Measurements from ENCODE around the gene PGBD2. TPM values are rescaled to one million over a fixed set of nuclear protein-coding genes. Genes with fewer than 3 reads are reported as not detected.

The PGBD2 gene
- total and polyA plus RNA-seq, 9 of the 15 experiments (the other 6 are each of a cell fraction or from before 2014, with no cell fraction given): 11.9 to 21.8 (median 14.7) TPM

DNA sequence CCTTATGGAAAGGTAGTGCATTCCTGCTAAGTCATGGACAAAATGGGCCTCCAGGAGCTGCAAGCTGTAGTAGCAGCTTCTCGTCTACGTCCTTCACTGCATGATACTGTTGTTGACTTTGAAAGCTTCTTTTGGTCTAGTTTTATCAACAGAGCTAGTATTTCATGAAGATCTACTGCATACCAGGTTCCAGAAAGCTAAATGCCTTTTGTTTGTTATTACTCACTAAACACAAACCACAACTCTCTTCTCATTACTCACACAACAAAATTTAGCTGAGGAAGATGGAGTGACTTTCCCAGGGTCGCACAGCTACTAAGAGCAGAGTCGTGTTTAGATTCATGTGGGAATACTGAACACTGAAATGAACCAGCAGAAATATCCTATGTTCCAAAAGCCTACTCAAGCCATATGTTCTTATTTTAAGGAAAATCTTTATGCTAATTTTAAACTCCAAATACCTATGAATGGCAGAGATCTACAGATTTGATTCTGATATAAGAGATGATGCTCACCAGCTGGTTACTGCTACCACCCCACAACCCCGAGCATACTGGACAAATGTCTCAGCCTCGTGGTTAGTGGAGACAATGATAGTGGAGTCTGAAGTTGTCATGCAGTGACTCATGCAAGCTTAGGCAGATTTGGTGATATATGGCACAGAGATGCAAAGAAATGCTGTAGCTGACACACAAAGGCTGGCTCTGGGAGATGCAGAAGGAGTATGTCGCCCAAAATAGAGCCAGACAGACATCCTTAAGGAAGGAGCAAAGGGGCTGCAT, 20.6 kb downstream of the PGBD2 start (continued):
- TF ChIP-seq, protein P1, sequence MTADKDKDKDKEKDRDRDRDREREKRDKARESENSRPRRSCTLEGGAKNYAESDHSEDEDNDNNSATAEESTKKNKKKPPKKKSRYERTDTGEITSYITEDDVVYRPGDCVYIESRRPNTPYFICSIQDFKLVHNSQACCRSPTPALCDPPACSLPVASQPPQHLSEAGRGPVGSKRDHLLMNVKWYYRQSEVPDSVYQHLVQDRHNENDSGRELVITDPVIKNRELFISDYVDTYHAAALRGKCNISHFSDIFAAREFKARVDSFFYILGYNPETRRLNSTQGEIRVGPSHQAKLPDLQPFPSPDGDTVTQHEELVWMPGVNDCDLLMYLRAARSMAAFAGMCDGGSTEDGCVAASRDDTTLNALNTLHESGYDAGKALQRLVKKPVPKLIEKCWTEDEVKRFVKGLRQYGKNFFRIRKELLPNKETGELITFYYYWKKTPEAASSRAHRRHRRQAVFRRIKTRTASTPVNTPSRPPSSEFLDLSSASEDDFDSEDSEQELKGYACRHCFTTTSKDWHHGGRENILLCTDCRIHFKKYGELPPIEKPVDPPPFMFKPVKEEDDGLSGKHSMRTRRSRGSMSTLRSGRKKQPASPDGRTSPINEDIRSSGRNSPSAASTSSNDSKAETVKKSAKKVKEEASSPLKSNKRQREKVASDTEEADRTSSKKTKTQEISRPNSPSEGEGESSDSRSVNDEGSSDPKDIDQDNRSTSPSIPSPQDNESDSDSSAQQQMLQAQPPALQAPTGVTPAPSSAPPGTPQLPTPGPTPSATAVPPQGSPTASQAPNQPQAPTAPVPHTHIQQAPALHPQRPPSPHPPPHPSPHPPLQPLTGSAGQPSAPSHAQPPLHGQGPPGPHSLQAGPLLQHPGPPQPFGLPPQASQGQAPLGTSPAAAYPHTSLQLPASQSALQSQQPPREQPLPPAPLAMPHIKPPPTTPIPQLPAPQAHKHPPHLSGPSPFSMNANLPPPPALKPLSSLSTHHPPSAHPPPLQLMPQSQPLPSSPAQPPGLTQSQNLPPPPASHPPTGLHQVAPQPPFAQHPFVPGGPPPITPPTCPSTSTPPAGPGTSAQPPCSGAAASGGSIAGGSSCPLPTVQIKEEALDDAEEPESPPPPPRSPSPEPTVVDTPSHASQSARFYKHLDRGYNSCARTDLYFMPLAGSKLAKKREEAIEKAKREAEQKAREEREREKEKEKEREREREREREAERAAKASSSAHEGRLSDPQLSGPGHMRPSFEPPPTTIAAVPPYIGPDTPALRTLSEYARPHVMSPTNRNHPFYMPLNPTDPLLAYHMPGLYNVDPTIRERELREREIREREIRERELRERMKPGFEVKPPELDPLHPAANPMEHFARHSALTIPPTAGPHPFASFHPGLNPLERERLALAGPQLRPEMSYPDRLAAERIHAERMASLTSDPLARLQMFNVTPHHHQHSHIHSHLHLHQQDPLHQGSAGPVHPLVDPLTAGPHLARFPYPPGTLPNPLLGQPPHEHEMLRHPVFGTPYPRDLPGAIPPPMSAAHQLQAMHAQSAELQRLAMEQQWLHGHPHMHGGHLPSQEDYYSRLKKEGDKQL (CRISPR knock-in tag; IDR thresholded peaks at IDR 0.05; ENCODE audit: borderline replicate concordance): no peak
- peak in 1 of 2 experiments; percentile 56; a peak in 1 of 4 replicates for TF ChIP-seq HDAC1 (IDR thresholded peaks at IDR 0.05)
- no peak for TF ChIP-seq FUS (optimal IDR thresholded peaks at IDR 0.05; ENCODE audit: low read depth, low read length)
- no peak; the same call in 1 of the 2 replicates for TF ChIP-seq ZNF583 (CRISPR knock-in tag; IDR thresholded peaks at IDR 0.05)
- TF ChIP-seq, protein P2, sequence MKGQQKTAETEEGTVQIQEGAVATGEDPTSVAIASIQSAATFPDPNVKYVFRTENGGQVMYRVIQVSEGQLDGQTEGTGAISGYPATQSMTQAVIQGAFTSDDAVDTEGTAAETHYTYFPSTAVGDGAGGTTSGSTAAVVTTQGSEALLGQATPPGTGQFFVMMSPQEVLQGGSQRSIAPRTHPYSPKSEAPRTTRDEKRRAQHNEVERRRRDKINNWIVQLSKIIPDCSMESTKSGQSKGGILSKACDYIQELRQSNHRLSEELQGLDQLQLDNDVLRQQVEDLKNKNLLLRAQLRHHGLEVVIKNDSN (CRISPR knock-in tag; IDR thresholded peaks at IDR 0.05): peak; percentile 15; the same call in 1 of the 2 replicates
- TF ChIP-seq RBM25 (IDR thresholded peaks at IDR 0.05; ENCODE audit: low read depth, low read length, severe bottlenecking): no peak
- TF ChIP-seq ZNF79 (CRISPR knock-in tag; IDR thresholded peaks at IDR 0.05; ENCODE audit: low read depth): no peak
- no peak for TF ChIP-seq NCOA6 (IDR thresholded peaks at IDR 0.05)
- no peak for TF ChIP-seq C11orf30 (IDR thresholded peaks at IDR 0.05; ENCODE audit: low read depth)
- no peak for TF ChIP-seq JUNB (CRISPR knock-in tag; conservative IDR thresholded peaks at IDR 0.05)
- no peak for TF ChIP-seq NFATC3 (IDR thresholded peaks at IDR 0.05)
- TF ChIP-seq HDAC2 (IDR thresholded peaks at IDR 0.05): peak; percentile 53; the same call in 1 of the 2 replicates
- TF ChIP-seq, protein P3, sequence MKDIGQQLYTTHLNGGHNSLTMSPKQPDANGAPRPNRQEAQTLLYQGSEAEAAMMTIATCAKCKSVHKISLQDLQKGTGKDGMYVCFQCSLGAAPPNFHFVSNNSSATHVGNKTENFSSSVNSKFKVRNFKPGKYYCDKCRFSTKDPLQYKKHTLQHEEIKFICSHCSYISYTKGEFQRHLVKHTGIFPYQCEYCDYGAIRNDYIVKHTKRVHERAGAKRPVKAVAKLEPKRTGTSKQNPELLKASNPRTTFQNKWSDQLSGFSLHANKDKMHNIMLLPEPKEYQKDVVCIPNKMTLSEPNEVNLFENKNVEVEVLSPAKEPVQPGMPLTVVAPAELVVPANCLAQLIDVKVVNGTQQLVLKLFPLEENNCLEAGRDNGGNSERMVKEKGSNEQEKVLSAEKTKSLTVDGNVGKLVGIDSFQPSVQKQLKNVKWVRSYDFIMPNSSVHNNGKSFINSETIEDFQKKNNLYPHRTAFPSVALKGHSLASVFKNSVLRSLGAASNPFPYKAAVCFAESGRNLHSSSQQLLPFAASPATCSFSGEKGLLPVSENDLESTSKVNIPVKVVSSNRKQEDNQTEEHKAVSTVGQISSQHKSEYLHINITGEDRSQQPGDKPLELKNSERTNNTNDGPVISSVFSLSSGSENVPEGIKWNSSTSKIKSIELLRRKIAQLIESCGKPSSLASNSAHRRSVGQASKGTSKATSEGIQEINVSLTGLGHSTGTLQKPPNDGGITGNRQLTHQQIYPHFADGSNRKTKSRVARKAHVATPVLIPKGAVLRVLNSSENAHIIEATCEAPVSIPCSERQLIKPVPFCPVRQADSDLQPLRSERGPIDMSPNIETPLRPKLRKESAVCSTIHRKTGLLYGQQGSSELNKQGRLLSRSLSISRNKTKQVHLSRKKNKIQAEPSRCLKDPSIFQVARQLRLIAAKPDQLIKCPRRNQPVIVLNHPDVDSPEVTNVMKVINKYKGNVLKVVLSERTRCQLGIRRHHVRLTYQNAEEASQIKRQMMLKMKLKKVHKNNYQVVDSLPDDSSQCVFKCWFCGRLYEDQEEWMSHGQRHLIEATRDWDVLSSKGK (CRISPR knock-in tag; IDR thresholded peaks at IDR 0.05): no peak
- TF ChIP-seq ZNF830 (CRISPR knock-in tag; IDR thresholded peaks at IDR 0.05): no peak
